Measurements from ENCODE around the gene ZBTB38.

- TF ChIP-seq POLR2AphosphoS5 (IDR thresholded peaks at IDR 0.05; ENCODE audit: low read depth) (no peak), GABPA (IDR thresholded peaks at IDR 0.05; ENCODE audit: low read depth) (no peak), SPI1 (IDR thresholded peaks at IDR 0.05; ENCODE audit: borderline replicate concordance, low read depth) (no peak)
- TF ChIP-seq, protein P1, sequence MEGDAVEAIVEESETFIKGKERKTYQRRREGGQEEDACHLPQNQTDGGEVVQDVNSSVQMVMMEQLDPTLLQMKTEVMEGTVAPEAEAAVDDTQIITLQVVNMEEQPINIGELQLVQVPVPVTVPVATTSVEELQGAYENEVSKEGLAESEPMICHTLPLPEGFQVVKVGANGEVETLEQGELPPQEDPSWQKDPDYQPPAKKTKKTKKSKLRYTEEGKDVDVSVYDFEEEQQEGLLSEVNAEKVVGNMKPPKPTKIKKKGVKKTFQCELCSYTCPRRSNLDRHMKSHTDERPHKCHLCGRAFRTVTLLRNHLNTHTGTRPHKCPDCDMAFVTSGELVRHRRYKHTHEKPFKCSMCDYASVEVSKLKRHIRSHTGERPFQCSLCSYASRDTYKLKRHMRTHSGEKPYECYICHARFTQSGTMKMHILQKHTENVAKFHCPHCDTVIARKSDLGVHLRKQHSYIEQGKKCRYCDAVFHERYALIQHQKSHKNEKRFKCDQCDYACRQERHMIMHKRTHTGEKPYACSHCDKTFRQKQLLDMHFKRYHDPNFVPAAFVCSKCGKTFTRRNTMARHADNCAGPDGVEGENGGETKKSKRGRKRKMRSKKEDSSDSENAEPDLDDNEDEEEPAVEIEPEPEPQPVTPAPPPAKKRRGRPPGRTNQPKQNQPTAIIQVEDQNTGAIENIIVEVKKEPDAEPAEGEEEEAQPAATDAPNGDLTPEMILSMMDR (IDR thresholded peaks at IDR 0.05; ENCODE audit: insufficient read depth, low read length), result no peak
- TF ChIP-seq, protein P2, sequence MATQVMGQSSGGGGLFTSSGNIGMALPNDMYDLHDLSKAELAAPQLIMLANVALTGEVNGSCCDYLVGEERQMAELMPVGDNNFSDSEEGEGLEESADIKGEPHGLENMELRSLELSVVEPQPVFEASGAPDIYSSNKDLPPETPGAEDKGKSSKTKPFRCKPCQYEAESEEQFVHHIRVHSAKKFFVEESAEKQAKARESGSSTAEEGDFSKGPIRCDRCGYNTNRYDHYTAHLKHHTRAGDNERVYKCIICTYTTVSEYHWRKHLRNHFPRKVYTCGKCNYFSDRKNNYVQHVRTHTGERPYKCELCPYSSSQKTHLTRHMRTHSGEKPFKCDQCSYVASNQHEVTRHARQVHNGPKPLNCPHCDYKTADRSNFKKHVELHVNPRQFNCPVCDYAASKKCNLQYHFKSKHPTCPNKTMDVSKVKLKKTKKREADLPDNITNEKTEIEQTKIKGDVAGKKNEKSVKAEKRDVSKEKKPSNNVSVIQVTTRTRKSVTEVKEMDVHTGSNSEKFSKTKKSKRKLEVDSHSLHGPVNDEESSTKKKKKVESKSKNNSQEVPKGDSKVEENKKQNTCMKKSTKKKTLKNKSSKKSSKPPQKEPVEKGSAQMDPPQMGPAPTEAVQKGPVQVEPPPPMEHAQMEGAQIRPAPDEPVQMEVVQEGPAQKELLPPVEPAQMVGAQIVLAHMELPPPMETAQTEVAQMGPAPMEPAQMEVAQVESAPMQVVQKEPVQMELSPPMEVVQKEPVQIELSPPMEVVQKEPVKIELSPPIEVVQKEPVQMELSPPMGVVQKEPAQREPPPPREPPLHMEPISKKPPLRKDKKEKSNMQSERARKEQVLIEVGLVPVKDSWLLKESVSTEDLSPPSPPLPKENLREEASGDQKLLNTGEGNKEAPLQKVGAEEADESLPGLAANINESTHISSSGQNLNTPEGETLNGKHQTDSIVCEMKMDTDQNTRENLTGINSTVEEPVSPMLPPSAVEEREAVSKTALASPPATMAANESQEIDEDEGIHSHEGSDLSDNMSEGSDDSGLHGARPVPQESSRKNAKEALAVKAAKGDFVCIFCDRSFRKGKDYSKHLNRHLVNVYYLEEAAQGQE (IDR thresholded peaks at IDR 0.05; ENCODE audit: insufficient replicate concordance, low read depth), result no peak
These were observed 33.5 kb downstream of the ZBTB38 start for GRCh38 chr3:141401573-141402475.
